H1 (cell line): ENCODE measurements around the gene APLP1.

Source experiments
- CBX5 ChIP-seq: fragments of 300-800, 300-1000 bp; sonication (generic); IDR thresholded peaks from 2 replicates; pipeline ENCODE4 v1.7.1; 2016; ENCODE audit warnings: antibody characterized with exemption, low read length, low read depth
- EZH2 ChIP-seq: fragments of 200-600 bp; sonication (generic); IDR thresholded peaks from 2 replicates; pipeline ENCODE4 v1.7.1; 2012; ENCODE audit warnings: low read depth, mild to moderate bottlenecking, moderate library complexity, low read length, inconsistent platforms; ENCODE audit not compliant: severe bottlenecking
- GABPA ChIP-seq: IDR thresholded peaks from 2 replicates; pipeline ENCODE4 v1.6.1; 2011; ENCODE audit warnings: mild to moderate bottlenecking, low read length, moderate library complexity, borderline replicate concordance; ENCODE audit not compliant: insufficient read depth
- NRF1 ChIP-seq: IDR thresholded peaks from 2 replicates; pipeline ENCODE4 v1.6.1; 2011; ENCODE audit warnings: mild to moderate bottlenecking, low read depth, low read length, improper control_type of control experiment
- POLR2AphosphoS5 ChIP-seq: IDR thresholded peaks from 2 replicates; pipeline ENCODE4 v1.6.1; 2011; ENCODE audit warnings: low read depth, low read length
- RAD21 ChIP-seq, 2 experiments: IDR thresholded peaks in 1 of 2; conservative IDR thresholded peaks in 1 of 2; 2 replicates each; pipeline ENCODE4 v1.6.1; 2011; ENCODE audit warnings: low read depth in 2 of 2, low read length in 2 of 2, improper control_type of control experiment in 1 of 2, inconsistent platforms in 1 of 2, mild to moderate bottlenecking in 1 of 2, moderate library complexity in 1 of 2
- RBBP5 ChIP-seq: IDR thresholded peaks from 2 replicates; pipeline ENCODE4 v1.7.1; 2012; ENCODE audit warnings: low read depth, mild to moderate bottlenecking, inconsistent platforms, low read length, moderate library complexity, borderline replicate concordance
- RFX5 ChIP-seq: IDR thresholded peaks from 2 replicates; pipeline ENCODE4 v1.6.1; 2011; ENCODE audit warnings: low read depth, low read length, improper control_type of control experiment, borderline replicate concordance
- RXRA ChIP-seq: IDR thresholded peaks from 2 replicates; pipeline ENCODE4 v1.6.1; 2011; ENCODE audit warnings: low read depth, mild to moderate bottlenecking, low read length, moderate library complexity; ENCODE audit not compliant: insufficient read depth
- SP4 ChIP-seq: IDR thresholded peaks from 2 replicates; pipeline ENCODE4 v1.6.1; 2012; ENCODE audit warnings: low read length, inconsistent platforms
- TEAD4 ChIP-seq: IDR thresholded peaks from 2 replicates; pipeline ENCODE4 v1.6.1; 2012; ENCODE audit warnings: low read depth, low read length, inconsistent platforms, mixed read lengths
- TF ChIP-seq, protein P1 (sequence below), 3 experiments: IDR thresholded peaks; 1 replicate in 2 of 3; 2 replicates in 1 of 3; pipeline versions ENCODE4 v1.5.1 to v1.6.1; 2011; ENCODE audit warnings: low read length in 3 of 3, mild to moderate bottlenecking in 3 of 3, inconsistent platforms in 2 of 3, low read depth in 1 of 3, moderate library complexity in 1 of 3; ENCODE audit not compliant: insufficient read depth in 1 of 3; ENCODE audit errors: control extremely low read depth in 1 of 3
- TF ChIP-seq, protein P2 (sequence below): fragments of 300-600 bp; sonication (generic); IDR thresholded peaks from 2 replicates; pipeline ENCODE4 v1.7.1; 2012; ENCODE audit warnings: low read length, moderate library complexity, mild to moderate bottlenecking, inconsistent platforms; ENCODE audit not compliant: insufficient replicate concordance

DNA sequence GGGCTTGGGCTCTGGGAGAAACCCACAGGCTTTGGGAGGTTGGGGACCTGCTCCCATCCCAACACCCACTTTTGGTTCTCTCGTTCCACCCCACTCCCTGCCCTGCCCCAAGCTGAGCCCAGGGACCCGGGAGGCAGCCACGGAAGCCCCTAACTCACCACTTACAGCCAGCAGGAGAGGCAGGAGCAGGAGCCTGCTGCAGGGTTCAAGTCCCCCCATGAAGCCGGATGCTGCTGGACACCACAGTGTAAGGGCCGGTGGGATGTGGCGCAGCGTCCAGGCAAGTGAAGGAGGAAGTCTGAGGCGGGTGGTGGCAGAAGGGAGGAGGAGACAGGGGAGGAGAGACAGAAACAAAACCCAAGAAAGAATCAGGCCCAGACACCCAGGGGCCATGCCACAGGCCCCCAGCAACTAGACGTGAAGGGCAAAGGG lies 39.7 kb downstream of the APLP1 start, which contains the start of gene TYROBP:
- no peak for TF ChIP-seq RFX5
- no peak for TF ChIP-seq EZH2
- no peak for TF ChIP-seq NRF1
- no peak for TF ChIP-seq RXRA
- TF ChIP-seq GABPA, result no peak
- no peak for TF ChIP-seq CBX5
- no peak for TF ChIP-seq TEAD4
- no peak for TF ChIP-seq RAD21 (IDR thresholded peaks at IDR 0.05 in 1 of 2, conservative IDR thresholded peaks at IDR 0.05 in 1 of 2; ENCODE audit: low read depth in 2 of 2, low read length in 2 of 2)
- TF ChIP-seq RBBP5, result no peak
- TF ChIP-seq POLR2AphosphoS5, result no peak
- TF ChIP-seq, protein P1, sequence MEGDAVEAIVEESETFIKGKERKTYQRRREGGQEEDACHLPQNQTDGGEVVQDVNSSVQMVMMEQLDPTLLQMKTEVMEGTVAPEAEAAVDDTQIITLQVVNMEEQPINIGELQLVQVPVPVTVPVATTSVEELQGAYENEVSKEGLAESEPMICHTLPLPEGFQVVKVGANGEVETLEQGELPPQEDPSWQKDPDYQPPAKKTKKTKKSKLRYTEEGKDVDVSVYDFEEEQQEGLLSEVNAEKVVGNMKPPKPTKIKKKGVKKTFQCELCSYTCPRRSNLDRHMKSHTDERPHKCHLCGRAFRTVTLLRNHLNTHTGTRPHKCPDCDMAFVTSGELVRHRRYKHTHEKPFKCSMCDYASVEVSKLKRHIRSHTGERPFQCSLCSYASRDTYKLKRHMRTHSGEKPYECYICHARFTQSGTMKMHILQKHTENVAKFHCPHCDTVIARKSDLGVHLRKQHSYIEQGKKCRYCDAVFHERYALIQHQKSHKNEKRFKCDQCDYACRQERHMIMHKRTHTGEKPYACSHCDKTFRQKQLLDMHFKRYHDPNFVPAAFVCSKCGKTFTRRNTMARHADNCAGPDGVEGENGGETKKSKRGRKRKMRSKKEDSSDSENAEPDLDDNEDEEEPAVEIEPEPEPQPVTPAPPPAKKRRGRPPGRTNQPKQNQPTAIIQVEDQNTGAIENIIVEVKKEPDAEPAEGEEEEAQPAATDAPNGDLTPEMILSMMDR (IDR thresholded peaks at IDR 0.05; ENCODE audit: control extremely low read depth in 1 of 3, insufficient read depth in 1 of 3, low read depth in 1 of 3, low read length in 3 of 3), result no peak
- no peak for TF ChIP-seq SP4
- TF ChIP-seq, protein P2, sequence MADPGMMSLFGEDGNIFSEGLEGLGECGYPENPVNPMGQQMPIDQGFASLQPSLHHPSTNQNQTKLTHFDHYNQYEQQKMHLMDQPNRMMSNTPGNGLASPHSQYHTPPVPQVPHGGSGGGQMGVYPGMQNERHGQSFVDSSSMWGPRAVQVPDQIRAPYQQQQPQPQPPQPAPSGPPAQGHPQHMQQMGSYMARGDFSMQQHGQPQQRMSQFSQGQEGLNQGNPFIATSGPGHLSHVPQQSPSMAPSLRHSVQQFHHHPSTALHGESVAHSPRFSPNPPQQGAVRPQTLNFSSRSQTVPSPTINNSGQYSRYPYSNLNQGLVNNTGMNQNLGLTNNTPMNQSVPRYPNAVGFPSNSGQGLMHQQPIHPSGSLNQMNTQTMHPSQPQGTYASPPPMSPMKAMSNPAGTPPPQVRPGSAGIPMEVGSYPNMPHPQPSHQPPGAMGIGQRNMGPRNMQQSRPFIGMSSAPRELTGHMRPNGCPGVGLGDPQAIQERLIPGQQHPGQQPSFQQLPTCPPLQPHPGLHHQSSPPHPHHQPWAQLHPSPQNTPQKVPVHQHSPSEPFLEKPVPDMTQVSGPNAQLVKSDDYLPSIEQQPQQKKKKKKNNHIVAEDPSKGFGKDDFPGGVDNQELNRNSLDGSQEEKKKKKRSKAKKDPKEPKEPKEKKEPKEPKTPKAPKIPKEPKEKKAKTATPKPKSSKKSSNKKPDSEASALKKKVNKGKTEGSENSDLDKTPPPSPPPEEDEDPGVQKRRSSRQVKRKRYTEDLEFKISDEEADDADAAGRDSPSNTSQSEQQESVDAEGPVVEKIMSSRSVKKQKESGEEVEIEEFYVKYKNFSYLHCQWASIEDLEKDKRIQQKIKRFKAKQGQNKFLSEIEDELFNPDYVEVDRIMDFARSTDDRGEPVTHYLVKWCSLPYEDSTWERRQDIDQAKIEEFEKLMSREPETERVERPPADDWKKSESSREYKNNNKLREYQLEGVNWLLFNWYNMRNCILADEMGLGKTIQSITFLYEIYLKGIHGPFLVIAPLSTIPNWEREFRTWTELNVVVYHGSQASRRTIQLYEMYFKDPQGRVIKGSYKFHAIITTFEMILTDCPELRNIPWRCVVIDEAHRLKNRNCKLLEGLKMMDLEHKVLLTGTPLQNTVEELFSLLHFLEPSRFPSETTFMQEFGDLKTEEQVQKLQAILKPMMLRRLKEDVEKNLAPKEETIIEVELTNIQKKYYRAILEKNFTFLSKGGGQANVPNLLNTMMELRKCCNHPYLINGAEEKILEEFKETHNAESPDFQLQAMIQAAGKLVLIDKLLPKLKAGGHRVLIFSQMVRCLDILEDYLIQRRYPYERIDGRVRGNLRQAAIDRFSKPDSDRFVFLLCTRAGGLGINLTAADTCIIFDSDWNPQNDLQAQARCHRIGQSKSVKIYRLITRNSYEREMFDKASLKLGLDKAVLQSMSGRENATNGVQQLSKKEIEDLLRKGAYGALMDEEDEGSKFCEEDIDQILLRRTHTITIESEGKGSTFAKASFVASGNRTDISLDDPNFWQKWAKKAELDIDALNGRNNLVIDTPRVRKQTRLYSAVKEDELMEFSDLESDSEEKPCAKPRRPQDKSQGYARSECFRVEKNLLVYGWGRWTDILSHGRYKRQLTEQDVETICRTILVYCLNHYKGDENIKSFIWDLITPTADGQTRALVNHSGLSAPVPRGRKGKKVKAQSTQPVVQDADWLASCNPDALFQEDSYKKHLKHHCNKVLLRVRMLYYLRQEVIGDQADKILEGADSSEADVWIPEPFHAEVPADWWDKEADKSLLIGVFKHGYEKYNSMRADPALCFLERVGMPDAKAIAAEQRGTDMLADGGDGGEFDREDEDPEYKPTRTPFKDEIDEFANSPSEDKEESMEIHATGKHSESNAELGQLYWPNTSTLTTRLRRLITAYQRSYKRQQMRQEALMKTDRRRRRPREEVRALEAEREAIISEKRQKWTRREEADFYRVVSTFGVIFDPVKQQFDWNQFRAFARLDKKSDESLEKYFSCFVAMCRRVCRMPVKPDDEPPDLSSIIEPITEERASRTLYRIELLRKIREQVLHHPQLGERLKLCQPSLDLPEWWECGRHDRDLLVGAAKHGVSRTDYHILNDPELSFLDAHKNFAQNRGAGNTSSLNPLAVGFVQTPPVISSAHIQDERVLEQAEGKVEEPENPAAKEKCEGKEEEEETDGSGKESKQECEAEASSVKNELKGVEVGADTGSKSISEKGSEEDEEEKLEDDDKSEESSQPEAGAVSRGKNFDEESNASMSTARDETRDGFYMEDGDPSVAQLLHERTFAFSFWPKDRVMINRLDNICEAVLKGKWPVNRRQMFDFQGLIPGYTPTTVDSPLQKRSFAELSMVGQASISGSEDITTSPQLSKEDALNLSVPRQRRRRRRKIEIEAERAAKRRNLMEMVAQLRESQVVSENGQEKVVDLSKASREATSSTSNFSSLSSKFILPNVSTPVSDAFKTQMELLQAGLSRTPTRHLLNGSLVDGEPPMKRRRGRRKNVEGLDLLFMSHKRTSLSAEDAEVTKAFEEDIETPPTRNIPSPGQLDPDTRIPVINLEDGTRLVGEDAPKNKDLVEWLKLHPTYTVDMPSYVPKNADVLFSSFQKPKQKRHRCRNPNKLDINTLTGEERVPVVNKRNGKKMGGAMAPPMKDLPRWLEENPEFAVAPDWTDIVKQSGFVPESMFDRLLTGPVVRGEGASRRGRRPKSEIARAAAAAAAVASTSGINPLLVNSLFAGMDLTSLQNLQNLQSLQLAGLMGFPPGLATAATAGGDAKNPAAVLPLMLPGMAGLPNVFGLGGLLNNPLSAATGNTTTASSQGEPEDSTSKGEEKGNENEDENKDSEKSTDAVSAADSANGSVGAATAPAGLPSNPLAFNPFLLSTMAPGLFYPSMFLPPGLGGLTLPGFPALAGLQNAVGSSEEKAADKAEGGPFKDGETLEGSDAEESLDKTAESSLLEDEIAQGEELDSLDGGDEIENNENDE, result no peak
